GM20000 (cell line): ENCODE results near the gene ZFX.

Source experiments
- DNase-seq: peaks from one replicate; pipeline ENCODE4 v3.0.0; 2012; ENCODE audit warnings: low spot score
- TF ChIP-seq, protein P1 (sequence below): IDR thresholded peaks from 2 replicates; pipeline ENCODE4 v1.5.1; 2012; ENCODE audit warnings: mild to moderate bottlenecking, control low read depth; ENCODE audit errors: extremely low read depth, missing control alignments

ZFX gene

DNA sequence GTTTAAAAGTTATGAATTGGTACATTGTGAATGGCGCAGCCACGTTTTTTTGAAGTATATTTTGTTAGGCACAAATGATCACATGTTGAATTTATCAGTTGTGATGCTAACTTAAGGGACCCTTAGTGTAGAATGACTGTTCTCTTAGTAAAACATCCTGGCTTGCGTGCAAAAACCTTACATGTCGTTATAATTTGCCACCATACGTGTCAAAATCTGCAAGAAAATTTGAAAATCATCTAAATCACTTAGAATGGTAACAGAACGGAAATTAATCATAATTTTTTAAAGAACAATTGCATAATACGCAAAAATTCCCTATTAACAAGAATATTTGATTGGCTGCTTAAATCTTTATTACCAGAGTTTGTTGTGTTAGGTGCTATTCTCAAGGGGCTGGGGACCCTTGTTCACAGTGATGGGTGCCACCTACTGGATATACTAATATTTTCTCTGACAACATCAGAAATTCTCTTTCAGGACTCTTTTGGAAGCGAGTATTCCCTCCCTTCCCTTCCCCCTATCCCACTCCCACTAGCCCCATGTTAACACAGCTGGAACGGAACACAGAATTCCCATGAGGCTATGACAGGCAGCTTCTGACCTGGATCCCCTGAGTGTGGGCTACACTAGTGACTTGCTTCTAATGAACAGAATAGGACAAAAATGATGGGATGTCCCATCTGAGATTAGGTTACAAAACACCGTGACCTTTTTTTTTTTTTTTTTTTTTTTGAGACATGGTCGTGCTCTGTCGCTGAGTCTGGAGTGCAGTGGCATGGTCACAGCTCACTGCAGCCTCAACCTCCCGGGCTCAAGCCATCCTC lies 92.5 kb downstream of the ZFX start:
- peak; percentile 15 for DNase-seq
- TF ChIP-seq, protein P1, sequence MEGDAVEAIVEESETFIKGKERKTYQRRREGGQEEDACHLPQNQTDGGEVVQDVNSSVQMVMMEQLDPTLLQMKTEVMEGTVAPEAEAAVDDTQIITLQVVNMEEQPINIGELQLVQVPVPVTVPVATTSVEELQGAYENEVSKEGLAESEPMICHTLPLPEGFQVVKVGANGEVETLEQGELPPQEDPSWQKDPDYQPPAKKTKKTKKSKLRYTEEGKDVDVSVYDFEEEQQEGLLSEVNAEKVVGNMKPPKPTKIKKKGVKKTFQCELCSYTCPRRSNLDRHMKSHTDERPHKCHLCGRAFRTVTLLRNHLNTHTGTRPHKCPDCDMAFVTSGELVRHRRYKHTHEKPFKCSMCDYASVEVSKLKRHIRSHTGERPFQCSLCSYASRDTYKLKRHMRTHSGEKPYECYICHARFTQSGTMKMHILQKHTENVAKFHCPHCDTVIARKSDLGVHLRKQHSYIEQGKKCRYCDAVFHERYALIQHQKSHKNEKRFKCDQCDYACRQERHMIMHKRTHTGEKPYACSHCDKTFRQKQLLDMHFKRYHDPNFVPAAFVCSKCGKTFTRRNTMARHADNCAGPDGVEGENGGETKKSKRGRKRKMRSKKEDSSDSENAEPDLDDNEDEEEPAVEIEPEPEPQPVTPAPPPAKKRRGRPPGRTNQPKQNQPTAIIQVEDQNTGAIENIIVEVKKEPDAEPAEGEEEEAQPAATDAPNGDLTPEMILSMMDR = peak; percentile 4

DNA sequence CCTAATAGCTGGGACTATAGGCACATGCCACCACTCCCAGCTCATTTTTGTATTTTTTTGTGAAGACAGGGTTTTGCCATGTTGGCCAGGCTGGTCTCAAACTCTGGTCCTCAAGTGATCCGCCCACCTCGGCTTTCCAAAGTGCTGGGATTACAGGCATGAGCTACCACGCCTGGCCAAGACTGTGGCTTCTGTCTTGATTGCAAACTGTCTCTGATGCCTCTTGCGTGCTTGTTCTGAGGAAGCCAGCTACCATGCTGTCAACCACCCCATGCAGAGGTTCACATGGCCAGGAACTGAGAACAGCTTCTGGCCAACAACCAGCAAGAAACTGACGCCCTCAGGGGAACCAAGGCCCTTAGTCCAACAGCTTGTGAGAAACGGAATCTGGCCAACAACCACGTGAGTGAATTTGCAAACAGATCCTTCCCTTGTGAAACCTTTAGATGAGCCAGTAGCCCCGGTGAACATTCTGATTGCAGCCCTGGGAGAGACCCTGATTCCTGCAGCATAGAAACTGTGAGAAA lies 93.2 kb downstream of the ZFX start:
- TF ChIP-seq, protein P1 = no peak
- DNase-seq = peak; percentile 25

DNA sequence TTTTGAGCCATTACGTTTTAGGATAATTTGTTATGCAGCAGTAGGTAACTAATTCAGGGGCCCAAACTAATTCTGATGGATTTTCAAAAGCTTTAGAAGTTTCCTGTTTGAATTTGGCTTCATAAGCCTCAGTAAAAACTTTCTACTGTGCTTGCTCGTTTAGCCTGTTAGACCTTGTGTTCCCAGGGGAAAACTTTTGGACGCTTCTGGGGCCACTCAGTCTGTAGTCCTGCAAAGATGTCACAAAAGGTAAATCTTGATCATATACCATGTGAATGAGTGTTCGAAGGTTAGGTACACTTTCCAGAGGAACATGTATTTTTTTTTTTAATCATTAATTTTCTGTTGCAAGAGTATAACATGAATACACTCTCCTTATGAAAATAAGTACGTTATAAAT lies 93.7 kb downstream of the ZFX start:
- TF ChIP-seq, protein P1 = no peak
- DNase-seq = no peak

DNA sequence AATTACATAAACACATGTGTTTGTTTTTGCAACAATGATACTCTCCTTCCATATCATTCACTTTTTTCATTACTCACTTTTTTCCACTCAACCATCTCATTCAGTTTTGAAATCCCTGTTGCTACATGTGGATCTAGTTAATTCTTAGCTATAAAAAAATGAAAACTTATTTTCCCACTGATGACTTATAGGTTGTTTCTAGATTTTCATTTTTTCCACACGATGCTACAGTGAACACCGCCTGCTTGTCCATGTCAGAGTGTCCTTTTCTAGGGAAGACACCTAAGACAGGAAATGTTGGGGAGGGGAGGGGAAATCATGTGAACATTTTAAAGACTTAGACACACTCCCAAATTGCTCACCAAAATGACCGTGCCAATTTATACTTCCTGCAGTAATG lies 94.2 kb downstream of the ZFX start:
- TF ChIP-seq, protein P1 = no peak
- DNase-seq = no peak

DNA sequence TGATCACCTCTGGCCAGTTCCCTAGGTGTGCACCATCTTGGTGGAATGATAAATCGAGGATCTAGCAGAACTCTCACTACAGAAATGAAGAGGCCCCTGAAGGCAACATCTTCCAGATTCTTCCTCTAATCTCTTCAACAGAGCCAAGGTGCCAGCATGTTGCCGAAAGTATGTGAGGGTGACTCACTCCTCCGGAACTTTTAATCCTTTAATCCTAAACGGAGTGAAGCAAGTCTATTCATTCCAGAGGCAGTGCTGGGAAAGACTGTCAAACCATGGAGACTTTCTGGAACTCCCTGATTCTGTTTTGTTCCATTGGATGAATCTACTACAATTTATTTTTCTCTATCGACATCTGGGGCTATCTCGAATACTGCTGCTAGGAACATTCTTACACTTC lies 95.7 kb downstream of the ZFX start:
- DNase-seq = no peak
- TF ChIP-seq, protein P1 = no peak

DNA sequence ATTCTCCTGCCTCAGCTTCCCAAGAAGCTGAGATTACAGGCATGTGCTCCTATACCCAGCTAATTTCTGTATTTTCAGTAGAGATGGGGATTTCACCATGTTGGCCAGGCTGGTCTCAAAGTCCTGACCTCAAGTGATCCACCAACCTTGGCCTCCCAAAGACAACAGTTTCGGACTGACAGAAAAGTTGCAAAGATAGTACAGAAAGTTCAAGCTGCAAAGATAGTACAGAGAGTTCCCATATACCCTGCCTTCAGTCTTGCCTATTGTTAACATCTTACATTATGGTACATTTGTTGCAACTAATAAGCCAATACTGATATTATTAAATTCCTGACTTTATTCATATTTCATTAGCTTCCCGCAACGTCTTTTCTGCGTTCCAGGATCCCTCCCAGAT lies 98.5 kb downstream of the ZFX start:
- TF ChIP-seq, protein P1 = no peak
- DNase-seq = no peak

DNA sequence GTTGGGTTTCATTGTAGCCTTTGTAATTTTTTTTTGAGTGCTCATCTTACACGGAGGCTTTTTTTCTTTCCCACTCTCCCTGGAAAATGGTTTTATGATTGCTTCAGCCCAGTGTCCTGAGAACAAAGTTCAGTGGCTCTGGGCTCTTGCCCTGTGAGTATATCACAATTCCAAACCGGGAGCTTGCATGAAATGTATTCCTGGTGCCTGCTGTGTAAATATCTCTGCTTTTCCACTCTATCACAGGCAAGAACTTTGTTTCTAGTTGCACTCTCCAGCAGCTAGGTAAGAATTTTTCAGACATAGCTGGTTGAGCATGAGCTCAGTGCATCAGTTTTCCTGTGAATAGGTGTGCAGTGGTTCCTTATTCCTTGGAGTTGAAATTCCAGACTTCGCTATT lies 103.5 kb downstream of the ZFX start:
- TF ChIP-seq, protein P1 = no peak

More for the DNA sequence above, 103.5 kb downstream of the ZFX start:
- DNase-seq = no peak
